HG03045 (cell line): ENCODE data around the gene ARHGAP6.

Experiments
- ATAC-seq: cut with Tn5 transposase; IDR thresholded peaks from one replicate; pipeline ENCODE4 v1.9.1; 2021; ENCODE audit warnings: mild to moderate bottlenecking, moderate library complexity; ENCODE audit not compliant: unreplicated experiment

Gene ARHGAP6

DNA sequence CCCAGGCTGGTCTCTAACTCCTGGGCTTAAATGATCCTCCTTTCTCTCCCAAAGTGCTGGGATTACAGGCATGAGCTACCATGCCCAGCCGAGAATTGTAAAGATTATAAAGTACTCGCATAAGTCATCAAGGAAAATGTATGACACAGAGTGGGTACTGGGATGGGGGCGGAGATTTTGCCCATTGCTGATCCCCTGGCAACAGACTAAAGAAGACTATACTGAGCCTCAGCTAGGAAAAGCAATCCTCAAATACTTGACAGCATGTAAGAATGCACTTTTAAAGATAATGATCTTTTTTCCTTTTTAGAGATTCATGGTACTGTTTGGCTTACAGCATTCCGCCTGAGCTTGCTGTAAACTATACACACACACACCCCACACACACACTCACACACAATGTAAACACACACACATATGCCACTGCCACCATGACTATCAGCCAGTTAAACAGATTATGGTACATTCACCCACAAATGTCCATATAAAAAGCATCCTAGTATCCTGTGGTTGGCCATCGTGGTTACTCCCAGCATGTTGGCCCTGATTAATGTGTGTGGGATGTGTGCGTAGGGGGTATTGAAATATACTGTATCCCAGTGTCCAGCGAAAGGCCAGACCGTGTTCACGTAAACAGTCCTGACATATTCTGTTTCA is 259.5 kb downstream of the ARHGAP6 start:
- ATAC-seq, result no peak

GRCh38 chrX:11403631-11404030 is 262.1 kb downstream of the ARHGAP6 start:
- ATAC-seq, result no peak

DNA sequence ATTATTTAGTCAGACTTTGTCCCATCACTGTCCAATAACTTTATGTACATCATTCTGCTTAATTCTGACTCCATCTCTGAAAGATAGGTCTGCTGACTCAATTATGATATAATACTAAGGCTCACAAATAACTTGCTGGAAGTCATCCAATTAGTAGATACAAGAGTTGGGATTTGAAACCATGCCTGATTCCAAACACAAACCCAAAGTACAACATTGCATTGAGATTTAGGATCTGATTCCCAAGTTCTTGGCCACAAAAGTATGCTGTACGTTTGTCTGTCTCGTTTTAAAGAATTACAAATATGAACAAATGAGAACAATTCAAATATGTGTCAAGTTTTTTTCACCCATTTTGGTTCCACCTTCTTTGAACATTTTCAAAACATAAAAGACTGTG is 263.8 kb downstream of the ARHGAP6 start:
- ATAC-seq, result no peak

DNA sequence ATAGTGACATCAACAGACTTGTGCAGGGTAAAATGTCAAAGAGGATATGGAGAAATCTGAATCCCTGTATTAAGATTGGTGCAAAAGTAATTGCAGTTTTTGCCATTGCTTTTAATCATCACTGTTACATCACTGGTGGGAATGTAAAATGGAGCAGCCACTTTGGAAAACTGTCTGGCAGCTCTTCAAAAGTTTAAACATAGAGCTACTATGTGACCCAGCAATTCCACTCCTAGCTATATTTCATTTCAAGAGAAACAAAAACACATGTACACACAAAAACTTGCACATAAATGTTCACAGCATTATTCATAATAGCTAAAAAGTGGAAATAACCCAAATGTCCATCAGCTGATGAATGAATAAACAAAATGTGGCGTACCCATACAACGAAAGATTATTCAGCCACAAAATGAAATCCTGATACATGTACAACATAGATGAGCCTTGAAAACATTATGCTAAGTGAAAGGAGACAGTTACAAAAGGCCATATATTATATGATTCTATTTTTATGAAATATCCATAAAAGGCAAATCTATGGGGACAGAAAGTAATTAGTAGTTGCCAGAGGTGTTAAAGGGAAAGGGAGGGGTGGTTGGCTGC is 266.1 kb downstream of the ARHGAP6 start:
- no peak for ATAC-seq

DNA sequence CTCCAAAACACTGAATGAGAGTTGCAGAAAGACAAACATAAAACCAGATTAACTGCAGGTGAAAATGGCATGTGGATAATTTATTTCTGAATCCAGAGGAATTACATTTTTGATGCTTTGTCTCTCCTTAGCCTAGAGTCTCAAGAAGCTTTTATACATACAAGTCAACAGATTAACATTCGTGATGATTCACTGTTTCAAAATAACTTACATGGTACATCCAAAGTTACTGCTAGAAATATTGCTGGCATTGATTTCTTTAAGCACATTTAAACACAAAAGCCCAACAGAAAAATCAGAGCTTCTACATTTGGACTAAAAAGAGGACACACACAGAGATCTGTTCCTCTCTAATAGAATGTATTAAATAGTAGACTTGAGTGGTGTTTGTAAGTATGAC is 266.9 kb downstream of the ARHGAP6 start:
- no peak for ATAC-seq

DNA sequence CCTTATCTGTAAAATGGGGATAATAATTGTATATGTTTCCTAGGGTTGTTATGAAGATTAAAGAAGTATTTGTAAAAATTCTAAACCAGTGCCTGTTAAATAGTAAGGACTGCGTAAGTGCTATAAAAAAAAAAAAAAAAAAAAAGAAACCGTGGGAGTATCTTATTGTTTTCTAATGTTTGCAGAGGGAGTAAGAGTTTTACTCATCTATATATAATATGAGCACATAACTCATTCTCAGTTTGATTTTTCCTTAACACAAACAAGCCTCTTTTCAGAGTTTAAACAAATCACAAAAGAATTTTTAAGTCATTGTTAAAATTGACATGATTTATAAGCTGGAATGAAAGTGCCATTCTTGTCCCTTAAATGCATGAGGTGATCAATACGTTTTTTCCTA is 267.6 kb downstream of the ARHGAP6 start:
- no peak for ATAC-seq

DNA sequence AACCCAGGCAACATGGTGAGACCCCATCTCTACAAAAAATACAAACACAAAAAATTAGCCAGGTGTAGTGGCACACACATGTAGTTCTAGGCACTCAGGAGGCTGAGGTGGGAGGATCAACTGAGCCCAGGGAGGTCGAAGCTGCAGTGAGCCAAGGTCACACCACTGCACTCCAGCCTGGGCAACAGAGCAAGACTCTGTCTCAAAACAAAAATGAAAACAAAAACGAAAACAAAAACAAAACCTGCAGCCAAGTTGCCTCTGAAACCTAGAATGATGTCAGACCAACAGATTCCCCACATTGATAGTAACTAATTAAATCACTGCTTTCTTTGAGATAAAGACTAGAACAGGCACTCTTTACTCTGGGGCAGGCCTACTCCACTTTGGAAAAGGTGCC is 268.0 kb downstream of the ARHGAP6 start:
- ATAC-seq, result peak; percentile 75

- no peak for ATAC-seq
These were observed 269.9 kb downstream of the ARHGAP6 start for GRCh38 chrX:11395859-11396258.

- ATAC-seq, result no peak
These were observed 271.6 kb downstream of the ARHGAP6 start for GRCh38 chrX:11393949-11394654.

GRCh38 chrX:11386812-11387211 is 278.9 kb downstream of the ARHGAP6 start:
- no peak for ATAC-seq

- no peak for ATAC-seq
These were observed 279.7 kb downstream of the ARHGAP6 start for GRCh38 chrX:11386001-11386523.

- no peak for ATAC-seq
These were observed 282.8 kb downstream of the ARHGAP6 start for GRCh38 chrX:11382930-11383329.

DNA sequence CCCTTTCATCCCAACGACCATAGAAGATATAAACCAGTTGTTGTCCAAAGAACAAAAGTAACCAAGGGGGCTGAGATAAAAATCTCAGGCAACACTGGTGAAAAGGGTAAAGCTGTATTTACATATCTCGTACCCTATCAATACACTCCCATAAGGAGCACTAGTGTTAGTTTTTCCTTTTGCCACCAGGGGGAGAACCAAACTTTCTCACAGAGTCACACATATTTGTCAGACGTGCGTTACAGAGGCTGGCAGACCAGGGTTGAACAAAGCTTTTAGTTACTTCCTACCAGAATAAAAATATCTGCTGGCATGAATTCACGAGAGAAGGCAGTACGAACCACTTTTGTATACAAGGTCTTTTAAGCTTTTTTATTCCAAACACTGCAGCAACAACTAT is 284.3 kb downstream of the ARHGAP6 start:
- no peak for ATAC-seq

GRCh38 chrX:11380187-11380844 is 285.4 kb downstream of the ARHGAP6 start:
- ATAC-seq, result no peak

DNA sequence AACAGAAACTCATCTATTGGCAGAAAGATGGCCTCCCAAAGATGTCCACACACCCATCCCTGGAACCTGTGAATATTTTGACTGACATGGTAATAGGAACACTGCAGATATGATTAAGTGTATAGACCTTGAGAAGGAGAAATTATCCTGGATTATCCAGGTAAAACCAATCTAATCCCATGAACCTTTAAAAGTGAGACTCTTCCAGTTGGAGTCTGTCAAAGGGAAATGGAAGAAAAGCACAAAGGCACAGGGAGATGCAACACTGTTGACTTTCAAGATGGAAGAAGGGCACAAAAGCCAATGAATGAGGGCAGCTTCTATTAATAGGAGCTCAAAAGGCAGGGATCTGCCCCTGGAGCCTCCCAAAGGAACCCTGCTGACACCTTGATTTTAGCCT is 289.6 kb downstream of the ARHGAP6 start:
- no peak for ATAC-seq

DNA sequence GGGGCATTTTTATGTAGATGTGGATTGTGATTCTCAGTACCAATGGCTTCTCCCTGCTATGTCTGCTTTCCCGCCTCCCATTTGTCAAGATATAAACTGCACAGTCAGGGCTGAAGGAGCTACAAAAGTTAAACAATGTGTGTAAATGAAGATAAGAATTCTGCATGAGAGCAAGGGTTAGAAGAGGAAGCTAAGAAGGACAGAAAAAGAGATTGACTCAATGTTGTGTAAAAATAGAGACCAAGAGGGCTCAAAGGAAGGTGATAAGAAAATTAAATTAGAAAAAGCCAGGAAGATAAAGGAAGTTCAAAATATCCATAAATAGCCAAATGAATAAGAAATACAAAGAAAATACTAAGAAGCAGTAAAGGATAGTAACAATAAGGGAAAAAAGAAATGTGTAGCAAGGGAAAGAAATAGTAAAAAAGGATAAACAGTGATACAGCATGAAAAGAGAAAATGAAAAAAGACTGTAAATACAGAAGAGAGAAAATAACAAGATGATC is 290.1 kb downstream of the ARHGAP6 start:
- no peak for ATAC-seq

DNA sequence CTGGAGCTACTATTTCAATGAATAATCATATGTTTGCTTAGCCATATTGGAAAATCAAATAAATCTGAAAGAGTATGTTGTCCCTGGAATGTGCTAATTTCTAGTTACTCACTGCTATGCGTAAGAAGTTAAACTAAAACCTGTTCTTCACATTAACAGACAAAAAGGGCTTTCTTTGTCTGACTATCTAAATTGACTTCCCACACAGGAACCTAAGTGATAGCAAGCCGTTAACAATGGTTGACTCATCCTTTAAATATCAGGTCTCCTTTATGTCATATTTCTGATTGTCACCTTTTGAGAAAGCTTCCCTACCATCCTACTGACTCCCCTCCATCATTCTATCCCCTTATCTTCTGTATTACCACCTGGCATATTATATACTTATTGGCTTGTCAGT is 291.1 kb downstream of the ARHGAP6 start:
- ATAC-seq, result no peak

DNA sequence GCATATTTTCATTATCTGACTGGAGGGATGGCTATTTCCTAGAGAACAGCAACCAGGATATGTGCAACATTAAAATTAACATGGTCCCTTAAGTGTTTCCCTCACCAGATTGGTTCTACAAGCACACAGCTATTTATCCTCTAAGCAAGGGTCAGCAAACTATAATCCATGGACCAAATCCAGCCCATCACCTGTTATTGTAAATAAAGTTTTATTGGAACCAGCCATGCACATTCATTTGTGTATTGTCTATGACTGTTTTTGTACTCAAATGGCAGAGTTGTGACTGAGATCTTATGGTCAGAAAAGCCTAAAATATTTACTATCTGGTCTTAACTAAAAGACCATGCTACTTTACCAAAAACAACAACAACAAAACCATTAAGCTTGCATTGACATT is 294.6 kb downstream of the ARHGAP6 start:
- ATAC-seq, result no peak

DNA sequence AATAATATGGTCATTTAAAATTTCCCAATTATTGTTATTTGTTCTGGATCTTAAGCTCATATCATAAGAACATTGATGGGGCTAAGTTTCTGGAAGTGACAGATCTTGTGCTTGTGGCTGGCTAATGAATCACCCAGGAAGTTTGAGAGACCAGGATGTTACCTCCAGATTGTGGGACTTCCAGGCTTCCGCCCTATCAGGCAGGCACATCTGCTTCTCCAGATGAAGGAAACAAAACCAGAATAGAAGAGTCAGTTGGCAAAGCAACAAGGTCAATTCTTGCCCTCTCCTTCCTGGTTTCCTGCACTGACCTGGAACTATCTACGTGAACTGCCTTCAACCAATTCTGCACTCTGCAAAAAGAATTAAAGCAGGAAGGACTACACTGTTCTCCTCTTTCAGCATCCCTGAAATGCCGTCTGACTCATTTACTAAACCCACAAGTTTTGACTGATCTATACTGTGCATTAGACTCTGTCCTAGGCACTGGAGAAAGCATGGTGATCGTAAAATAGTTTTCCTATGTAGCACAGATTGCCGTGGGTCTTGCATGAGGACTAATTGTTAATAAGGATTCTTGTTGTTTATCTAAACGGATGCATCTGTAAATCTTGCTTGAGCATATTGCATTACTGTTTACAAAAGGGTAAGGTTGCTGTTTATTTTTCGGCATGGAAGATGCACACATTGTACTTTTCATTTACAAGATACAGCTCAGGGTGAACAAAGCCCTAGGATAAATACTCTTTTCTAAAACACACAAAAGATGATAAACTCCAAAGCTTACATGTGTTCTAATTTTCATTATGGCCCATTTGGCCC is 297.9 kb downstream of the ARHGAP6 start:
- ATAC-seq, result no peak

DNA sequence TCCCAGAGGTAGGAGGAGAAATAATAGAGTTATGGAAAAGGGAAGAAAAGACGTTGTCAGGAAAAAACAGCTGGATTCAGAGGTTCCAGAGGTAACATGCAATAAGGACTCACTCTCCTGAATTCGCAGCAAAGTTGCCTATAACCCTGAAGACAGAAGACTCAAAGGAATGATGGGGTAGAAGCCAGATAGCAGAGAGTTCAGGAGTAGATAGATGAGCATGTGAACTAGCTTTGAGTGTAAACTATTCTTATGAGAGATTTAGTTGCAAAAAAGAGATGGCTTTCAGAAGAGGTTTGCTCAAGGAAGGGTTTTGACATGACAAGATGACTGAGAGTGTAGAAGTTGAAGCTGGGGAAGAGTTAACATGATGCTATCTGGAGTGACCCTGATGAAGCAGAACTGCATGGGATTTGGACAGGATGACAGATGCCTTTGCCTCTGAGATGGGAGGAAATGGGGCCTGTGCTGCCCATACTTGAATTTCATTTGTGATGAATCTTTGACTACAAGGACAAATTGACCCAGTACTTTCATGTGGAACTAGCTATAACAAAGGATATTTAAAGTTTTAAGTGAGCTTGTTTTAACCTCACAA is 298.6 kb downstream of the ARHGAP6 start:
- ATAC-seq, result no peak
